OCI-LY1 (cell line): Measurements from ENCODE around the gene SPATA20.

Source experiments
- H2AFZ ChIP-seq: fragments of 200-600 bp; sonication (generic), shearing (Covaris generic); 2 replicates; pipeline ENCODE4 v1.6.0; 2014; ENCODE audit warnings: antibody characterized with exemption, mild to moderate bottlenecking, low read length
- H3F3A ChIP-seq: fragments of 200-600 bp; sonication (generic), shearing (Covaris generic); 2 replicates; pipeline ENCODE4 v1.6.0; 2014; ENCODE audit warnings: mild to moderate bottlenecking, antibody characterized with exemption, low read length, moderate library complexity; ENCODE audit not compliant: insufficient read depth
- H3K27ac ChIP-seq: fragments of 200-600 bp; sonication (generic); 2 replicates; pipeline ENCODE4 v1.5.1; 2014; ENCODE audit warnings: low read length, mixed run types, mild to moderate bottlenecking, low read depth; ENCODE audit not compliant: poor library complexity, severe bottlenecking
- H3K27me3 ChIP-seq: fragments of 200-600 bp; sonication (generic); 2 replicates; pipeline ENCODE4 v1.6.0; 2014; ENCODE audit warnings: antibody characterized with exemption, mild to moderate bottlenecking, low read length, moderate library complexity; ENCODE audit not compliant: insufficient read depth
- H3K36me3 ChIP-seq: fragments of 200-600 bp; sonication (generic); 2 replicates; pipeline ENCODE4 v1.6.1; 2014; ENCODE audit warnings: mild to moderate bottlenecking, antibody characterized with exemption, low read length, moderate library complexity, mixed read lengths; ENCODE audit not compliant: insufficient read depth
- H3K4me1 ChIP-seq: fragments of 200-600 bp; sonication (generic); 2 replicates; pipeline ENCODE4 v1.5.1; 2014; ENCODE audit warnings: mild to moderate bottlenecking, low read length, moderate library complexity; ENCODE audit not compliant: insufficient read depth, severe bottlenecking
- H3K4me2 ChIP-seq: fragments of 200-600 bp; sonication (generic), shearing (Covaris generic); 2 replicates; pipeline ENCODE4 v1.6.1; 2014; ENCODE audit warnings: low read length
- H3K4me3 ChIP-seq: fragments of 200-600 bp; sonication (generic); 2 replicates; pipeline ENCODE4 v1.5.1; 2014; ENCODE audit warnings: low read length, low read depth, mild to moderate bottlenecking, mixed read lengths; ENCODE audit not compliant: poor library complexity, severe bottlenecking
- H3K79me2 ChIP-seq: fragments of 200-600 bp; shearing (Covaris generic); 2 replicates; pipeline ENCODE4 v1.6.1; 2016; ENCODE audit warnings: mixed run types, low read length, mixed read lengths; ENCODE audit not compliant: insufficient read depth
- H3K9ac ChIP-seq: fragments of 200-600 bp; sonication (generic), shearing (Covaris generic); 2 replicates; pipeline ENCODE4 v1.6.1; 2014; ENCODE audit warnings: mild to moderate bottlenecking, low read length, mixed read lengths
- H3K9me2 ChIP-seq: fragments of 200-600 bp; sonication (generic), shearing (Covaris generic); 2 replicates; pipeline ENCODE4 v1.6.1; 2014; ENCODE audit warnings: low read depth, mild to moderate bottlenecking, low read length, mixed read lengths
- H3K9me3 ChIP-seq: fragments of 200-600 bp; shearing (Covaris generic); 2 replicates; pipeline ENCODE4 v1.6.1; 2014; ENCODE audit warnings: low read length, mixed read lengths
- H4K20me1 ChIP-seq: fragments of 200-600 bp; sonication (generic), shearing (Covaris generic); 2 replicates; pipeline ENCODE4 v1.6.0; 2016; ENCODE audit warnings: mild to moderate bottlenecking, low read length; ENCODE audit not compliant: insufficient read depth
- EZH2 ChIP-seq: fragments of 200-600 bp; sonication (generic), shearing (Covaris generic); IDR thresholded peaks from 2 replicates; pipeline ENCODE4 v1.8.0; 2017; ENCODE audit warnings: borderline replicate concordance, mixed run types, mild to moderate bottlenecking, antibody characterized with exemption, low read length, moderate library complexity, mixed read lengths
- TF ChIP-seq, protein P1 (sequence below): fragments of 200-600 bp; sonication (generic), shearing (Covaris generic); IDR thresholded peaks from 2 replicates; pipeline ENCODE4 v1.5.1; 2017; ENCODE audit warnings: mild to moderate bottlenecking, antibody characterized with exemption, low read length, moderate library complexity, mixed read lengths

Gene SPATA20

DNA sequence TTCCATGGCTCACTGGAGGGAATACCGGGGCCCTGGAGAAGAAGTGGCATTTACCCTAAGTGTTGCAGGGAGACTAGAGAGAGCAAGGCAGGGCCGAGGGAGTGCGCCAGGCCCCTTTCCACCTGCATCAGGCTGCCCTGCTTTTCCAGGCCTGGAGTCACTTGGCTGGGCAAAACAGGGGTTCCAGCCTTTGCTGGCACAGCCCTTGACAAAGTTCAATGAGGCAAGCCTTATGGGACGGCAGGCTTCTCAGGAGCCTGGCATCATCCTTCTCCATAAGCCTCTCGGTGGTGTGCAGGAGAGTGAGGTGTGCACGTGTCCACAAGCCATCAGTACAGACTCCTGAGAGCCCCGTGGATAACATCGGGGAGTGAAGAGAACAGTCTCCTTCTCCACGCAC lies 40.6 kb downstream of the SPATA20 start:
- Histone ChIP-seq H3K27ac (no peak overlapping the region), H4K20me1 (no peaks in the 10 kb centered on the region), H3K36me3 (no peaks in the 10 kb centered on the region), H3K9me2 (no peaks in the 10 kb centered on the region), H3K27me3 (peaks cover 8% of the 10 kb centered on the region), H3K4me1 (no peaks in the 10 kb centered on the region), H3K9me3 (no peaks in the 10 kb centered on the region), H3K4me3 (no peak overlapping the region), H3K79me2 (no peaks in the 10 kb centered on the region), H2AFZ (no peak overlapping the region), H3K4me2 (no peak overlapping the region), H3F3A (no peaks in the 10 kb centered on the region), H3K9ac (no peak overlapping the region)
- TF ChIP-seq, protein P1, sequence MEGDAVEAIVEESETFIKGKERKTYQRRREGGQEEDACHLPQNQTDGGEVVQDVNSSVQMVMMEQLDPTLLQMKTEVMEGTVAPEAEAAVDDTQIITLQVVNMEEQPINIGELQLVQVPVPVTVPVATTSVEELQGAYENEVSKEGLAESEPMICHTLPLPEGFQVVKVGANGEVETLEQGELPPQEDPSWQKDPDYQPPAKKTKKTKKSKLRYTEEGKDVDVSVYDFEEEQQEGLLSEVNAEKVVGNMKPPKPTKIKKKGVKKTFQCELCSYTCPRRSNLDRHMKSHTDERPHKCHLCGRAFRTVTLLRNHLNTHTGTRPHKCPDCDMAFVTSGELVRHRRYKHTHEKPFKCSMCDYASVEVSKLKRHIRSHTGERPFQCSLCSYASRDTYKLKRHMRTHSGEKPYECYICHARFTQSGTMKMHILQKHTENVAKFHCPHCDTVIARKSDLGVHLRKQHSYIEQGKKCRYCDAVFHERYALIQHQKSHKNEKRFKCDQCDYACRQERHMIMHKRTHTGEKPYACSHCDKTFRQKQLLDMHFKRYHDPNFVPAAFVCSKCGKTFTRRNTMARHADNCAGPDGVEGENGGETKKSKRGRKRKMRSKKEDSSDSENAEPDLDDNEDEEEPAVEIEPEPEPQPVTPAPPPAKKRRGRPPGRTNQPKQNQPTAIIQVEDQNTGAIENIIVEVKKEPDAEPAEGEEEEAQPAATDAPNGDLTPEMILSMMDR = no peak
- TF ChIP-seq EZH2 = no peak

DNA sequence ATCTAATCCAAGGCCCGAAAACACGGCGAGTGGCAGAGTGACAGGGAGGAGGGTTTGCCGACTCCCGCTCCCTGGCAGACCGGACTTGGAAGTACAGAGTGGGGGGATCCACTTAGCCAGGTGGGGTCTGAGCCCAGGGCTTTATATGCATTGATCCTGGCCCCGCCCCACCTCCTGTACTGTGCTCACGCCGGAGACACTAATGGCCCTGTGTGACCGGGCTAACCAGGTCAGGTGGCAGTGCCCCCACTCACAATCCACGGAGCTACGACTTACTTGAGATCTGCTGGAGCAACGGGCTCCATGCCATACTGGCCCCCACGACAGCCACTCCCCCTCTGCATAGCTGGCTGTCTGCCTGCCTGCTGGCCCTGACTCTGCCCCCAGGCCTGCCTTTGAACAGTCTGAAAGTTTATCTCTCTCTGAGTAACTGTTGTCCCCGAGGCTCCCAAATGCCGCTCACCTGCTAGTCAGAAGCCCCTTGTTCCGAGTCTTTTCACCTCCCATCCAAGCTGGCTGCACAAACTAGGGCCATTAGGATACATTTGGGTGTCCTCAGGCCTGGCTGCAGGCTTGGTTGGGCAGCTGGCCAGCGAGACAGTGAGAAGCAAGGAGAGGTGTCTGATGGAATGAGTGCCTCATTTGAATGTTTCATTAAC lies 41.5 kb downstream of the SPATA20 start:
- Histone ChIP-seq H3F3A (no peaks in the 10 kb centered on the region), H4K20me1 (no peaks in the 10 kb centered on the region), H3K9ac (no peak overlapping the region), H3K27me3 (peaks cover 11% of the 10 kb centered on the region), H3K4me2 (no peak overlapping the region), H3K79me2 (no peaks in the 10 kb centered on the region), H3K9me2 (no peaks in the 10 kb centered on the region), H3K4me1 (no peaks in the 10 kb centered on the region), H3K4me3 (no peak overlapping the region), H3K36me3 (no peaks in the 10 kb centered on the region), H2AFZ (no peak overlapping the region), H3K27ac (no peak overlapping the region), H3K9me3 (no peaks in the 10 kb centered on the region)
- TF ChIP-seq, protein P1 = no peak
- no peak for TF ChIP-seq EZH2

GRCh38 chr17:50589095-50589705 lies 42.2 kb downstream of the SPATA20 start:
- Histone ChIP-seq H3K79me2 (no peaks in the 10 kb centered on the region), H4K20me1 (no peaks in the 10 kb centered on the region), H3K4me3 (no peak overlapping the region), H3K4me2 (no peak overlapping the region), H3K9ac (no peak overlapping the region), H3K9me2 (no peaks in the 10 kb centered on the region), H3K27me3 (peaks cover 11% of the 10 kb centered on the region), H3F3A (no peaks in the 10 kb centered on the region), H3K27ac (no peak overlapping the region), H3K9me3 (no peaks in the 10 kb centered on the region), H2AFZ (no peak overlapping the region), H3K4me1 (no peaks in the 10 kb centered on the region), H3K36me3 (no peaks in the 10 kb centered on the region)
- TF ChIP-seq, protein P1 = no peak
- TF ChIP-seq EZH2 = no peak
